Ovary (tissue), 9 donors: ENCODE measurements around the gene ADA. TPM values are rescaled to one million over a fixed set of nuclear protein-coding genes. Genes with fewer than 3 reads are reported as not detected.
"Not testable (repeated sequence)": the region's sequence is repeated elsewhere in the genome, so short reads cannot be mapped to it uniquely, and the experiment has no call there.

Source experiments
- DNase-seq, 5 donors: peaks; one replicate each; pipeline ENCODE4 v3.0.0-alpha.2; 2019 to 2020
- H3K27ac ChIP-seq, 2 donors: fragments of 200-600 bp; one replicate each; pipeline versions ENCODE4 v1.5.1 to v1.8.0; 2019 to 2022
- H3K27me3 ChIP-seq: fragments of 200-600 bp; one replicate; pipeline ENCODE4 v1.8.0; 2022
- H3K36me3 ChIP-seq: fragments of 200-600 bp; sonication (generic); one replicate; pipeline ENCODE4 v1.5.1; 2019
- H3K4me1 ChIP-seq: one replicate; pipeline ENCODE4 v1.8.1; 2013; ENCODE audit warnings: mild to moderate bottlenecking, moderate library complexity; ENCODE audit not compliant: insufficient read depth
- H3K4me3 ChIP-seq: fragments of 200-600 bp; sonication (generic); one replicate; pipeline ENCODE4 v1.5.1; 2017
- H3K9me3 ChIP-seq, 2 donors: fragments of 200-600 bp in 1 of 2; sonication (generic) in 1 of 2; one replicate each; pipeline versions ENCODE4 v1.5.1 to v1.8.1; 2013 to 2019; ENCODE audit warnings: mild to moderate bottlenecking in 1 of 2, moderate library complexity in 1 of 2
- EP300 ChIP-seq: sonication (generic); formaldehyde crosslinking; IDR thresholded peaks from one replicate; pipeline ENCODE4 v1.6.1; 2017; ENCODE audit warnings: antibody characterized with exemption
- POLR2A ChIP-seq: fragments of 450-650 bp; IDR thresholded peaks from one replicate; pipeline ENCODE4 v1.6.1; 2017; ENCODE audit warnings: antibody characterized with exemption, mild to moderate bottlenecking, moderate library complexity
- WGBS, 3 donors: extraction: QIAGEN DNeasy Blood & Tissue Kit in 1 of 3; methylation state at CpG; one replicate each; pipeline versions ENCODE4 v1.1.5 to v1.1.7; 2013 to 2017; 5-methylcytosine and 5-hydroxymethylcytosine counted together
- intact Hi-C, 4 donors: fragments of 100-400 bp; cut with DNase I; formaldehyde crosslinking; loops; one replicate each; pipeline versions ENCODE4 v1.11.0 to v1.15.1; 2022 to 2023
- polyA plus RNA-seq, 2 donors: library from polyadenylated mRNA; stranded (reverse); fragments of 200-250 nt in 1 of 2; fragments of 350-450 nt in 1 of 2; fragmentation: Illumina TruSeq in 1 of 2; extraction: RNeasy Lipid Tissue Mini Kit (QIAGEN cat#74804) in 1 of 2; gene quantifications; one replicate each; pipeline ENCODE4 v1.2.3, GENCODE V29; 2013 to 2014
- total RNA-seq, 7 donors: library from RNA; depleted of rRNA in 2 of 7; stranded (reverse); fragments of >200 nt in 2 of 7; fragmentation: NEBNext Ultra II Directional in 3 of 7; extraction: Animal tissue kit (Norgen Biotek cat#: 25700) in 3 of 7; gene quantifications; one replicate each; pipeline versions ENCODE4 v1.1.0 to v1.2.4, GENCODE V29; 2016 to 2023
- TF ChIP-seq, protein P1 (sequence below), 3 donors: fragments of 450-650 bp in 2 of 3; fragments of 200-600 bp in 1 of 3; IDR thresholded peaks; one replicate each; pipeline versions ENCODE4 v1.5.1 to v1.8.0; 2016 to 2022; ENCODE audit warnings: antibody characterized with exemption in 3 of 3, mild to moderate bottlenecking in 1 of 3
- donor health status: DM: no; HTN: no; CAD: no; lungs with moderate emphysema.
- donor health status: DM: no; HTN: no; CAD: no.
- donor health status: Bipolar disorder and iron deficiency.
- donor health status: DM: yes; HTN: yes; CAD: no.
- donor health status: DM: no; HTN: no; CAD: no.
- donor health status: DM: yes; HTN: yes; CAD: no.

ADA gene
- total and polyA plus RNA-seq, 9 donors, result 1.1 to 7.4 (median 3.2) TPM

DNA sequence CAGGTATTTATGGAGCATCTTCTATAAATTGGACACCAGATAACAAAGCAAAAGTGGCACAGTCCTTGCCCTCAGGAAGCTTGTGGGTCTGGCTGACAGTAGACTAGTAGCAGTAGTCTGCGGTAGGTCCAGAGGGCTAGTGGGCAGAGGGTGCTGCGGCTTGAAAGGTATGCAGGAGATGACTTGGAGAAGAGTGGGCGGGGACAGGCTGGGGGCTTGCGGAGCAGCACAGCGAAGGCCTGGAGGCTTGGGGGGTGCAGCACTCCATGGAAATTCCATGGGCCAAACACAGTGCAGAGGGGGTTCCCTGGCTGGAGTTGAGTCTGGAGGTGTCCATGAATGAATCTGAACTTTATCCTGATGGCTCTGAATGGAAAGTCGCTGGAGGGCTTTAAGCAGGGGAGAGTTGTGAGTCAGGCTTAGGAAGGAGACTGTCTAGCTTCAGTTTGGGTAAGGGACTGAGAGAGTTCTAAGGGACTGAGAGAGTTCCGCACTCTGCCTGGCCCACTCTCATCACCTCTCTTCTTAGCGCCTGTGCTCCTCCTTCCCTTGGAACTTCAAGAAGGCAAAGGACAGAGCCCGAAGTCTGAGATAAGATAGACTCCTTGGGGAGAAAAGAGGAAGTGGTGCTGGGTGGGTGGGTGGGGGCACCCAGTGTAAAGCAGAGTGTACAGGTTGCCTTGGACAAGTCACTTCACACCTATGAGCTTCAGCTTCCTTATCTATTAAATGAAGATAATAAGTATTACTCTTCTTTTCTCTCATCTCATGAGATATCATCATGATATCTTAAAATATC is 60.3 kb downstream of the ADA start:
- Histone ChIP-seq H3K4me3 (no peak overlapping the region), H3K9me3 (no peaks in the 10 kb centered on the region), H3K27me3 (no peaks in the 10 kb centered on the region), H3K36me3 (no peaks in the 10 kb centered on the region), H3K27ac (no peak overlapping the region), H3K4me1 (peaks cover 10% of the 10 kb centered on the region)
- DNase-seq, result no peak
- TF ChIP-seq EP300 (no peak), POLR2A (no peak)
- TF ChIP-seq, protein P1, sequence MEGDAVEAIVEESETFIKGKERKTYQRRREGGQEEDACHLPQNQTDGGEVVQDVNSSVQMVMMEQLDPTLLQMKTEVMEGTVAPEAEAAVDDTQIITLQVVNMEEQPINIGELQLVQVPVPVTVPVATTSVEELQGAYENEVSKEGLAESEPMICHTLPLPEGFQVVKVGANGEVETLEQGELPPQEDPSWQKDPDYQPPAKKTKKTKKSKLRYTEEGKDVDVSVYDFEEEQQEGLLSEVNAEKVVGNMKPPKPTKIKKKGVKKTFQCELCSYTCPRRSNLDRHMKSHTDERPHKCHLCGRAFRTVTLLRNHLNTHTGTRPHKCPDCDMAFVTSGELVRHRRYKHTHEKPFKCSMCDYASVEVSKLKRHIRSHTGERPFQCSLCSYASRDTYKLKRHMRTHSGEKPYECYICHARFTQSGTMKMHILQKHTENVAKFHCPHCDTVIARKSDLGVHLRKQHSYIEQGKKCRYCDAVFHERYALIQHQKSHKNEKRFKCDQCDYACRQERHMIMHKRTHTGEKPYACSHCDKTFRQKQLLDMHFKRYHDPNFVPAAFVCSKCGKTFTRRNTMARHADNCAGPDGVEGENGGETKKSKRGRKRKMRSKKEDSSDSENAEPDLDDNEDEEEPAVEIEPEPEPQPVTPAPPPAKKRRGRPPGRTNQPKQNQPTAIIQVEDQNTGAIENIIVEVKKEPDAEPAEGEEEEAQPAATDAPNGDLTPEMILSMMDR (IDR thresholded peaks at IDR 0.05), result no peak
- 92 to 94% (median 93%) methylated on average over 9 of the region's 9 CpGs for WGBS, 3 donors
- intact Hi-C loops, result no loop called here

DNA sequence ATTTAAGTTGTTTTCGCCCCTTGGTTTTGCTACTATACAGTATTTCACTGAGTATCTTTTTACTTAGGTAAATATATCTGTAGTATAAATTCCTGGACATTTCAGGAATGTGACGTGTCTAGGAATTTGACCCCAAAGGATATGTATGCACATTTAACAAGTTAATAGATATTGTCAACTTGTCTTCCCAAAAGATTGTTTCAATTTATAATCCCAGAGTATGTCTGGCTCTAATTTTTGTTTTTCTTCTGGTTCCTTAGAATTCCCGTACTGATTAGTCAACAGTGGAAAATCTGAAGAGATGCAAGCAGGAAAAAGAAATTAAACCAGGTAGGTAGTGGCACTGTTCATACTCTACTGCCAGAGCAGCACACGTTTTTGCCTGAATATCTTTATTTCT is 62.0 kb downstream of the ADA start:
- intact Hi-C loops, result no loop called here
- 64 to 72% (median 66%) methylated on average over 4 of the region's 4 CpGs for WGBS, 3 donors
- DNase-seq, result no peak
- Histone ChIP-seq H3K4me3 (no peak overlapping the region), H3K27ac (no peak overlapping the region), H3K9me3 (no peaks in the 10 kb centered on the region), H3K4me1 (peaks cover 16% of the 10 kb centered on the region), H3K36me3 (no peaks in the 10 kb centered on the region), H3K27me3 (no peaks in the 10 kb centered on the region)
- TF ChIP-seq EP300, result no peak
- TF ChIP-seq, protein P1 (IDR thresholded peaks at IDR 0.05), result no peak
- TF ChIP-seq POLR2A, result no peak

DNA sequence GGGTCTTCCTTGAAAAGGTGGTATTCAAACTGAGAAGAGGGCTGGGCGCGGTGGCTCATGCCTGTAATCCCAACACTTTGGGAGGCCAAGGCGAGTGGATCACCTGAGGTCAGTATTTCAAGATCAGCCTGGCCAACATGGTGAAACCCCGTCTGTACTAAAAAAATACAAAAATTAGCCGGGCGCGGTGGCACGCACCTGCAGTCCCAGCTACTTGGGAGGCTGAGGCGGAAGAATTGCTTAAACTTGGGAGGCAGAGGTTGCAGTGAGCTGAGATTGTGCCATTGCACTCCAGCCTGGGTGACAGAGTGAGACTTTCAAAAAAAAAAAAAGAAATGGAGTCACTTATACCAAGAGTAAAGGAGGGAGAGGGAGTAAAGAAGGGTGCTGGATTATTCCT is 63.2 kb downstream of the ADA start:
- WGBS, 3 donors, result 95 to 98% (median 96%) methylated on average over 9 of the region's 9 CpGs
- H3K4me3 ChIP-seq, H3K9me3 ChIP-seq, H3K27me3 ChIP-seq, H3K36me3 ChIP-seq, H3K27ac ChIP-seq, intact Hi-C loops, DNase-seq: not testable (repeated sequence)
- peaks cover 15% of the 10 kb centered on the region for H3K4me1 ChIP-seq

DNA sequence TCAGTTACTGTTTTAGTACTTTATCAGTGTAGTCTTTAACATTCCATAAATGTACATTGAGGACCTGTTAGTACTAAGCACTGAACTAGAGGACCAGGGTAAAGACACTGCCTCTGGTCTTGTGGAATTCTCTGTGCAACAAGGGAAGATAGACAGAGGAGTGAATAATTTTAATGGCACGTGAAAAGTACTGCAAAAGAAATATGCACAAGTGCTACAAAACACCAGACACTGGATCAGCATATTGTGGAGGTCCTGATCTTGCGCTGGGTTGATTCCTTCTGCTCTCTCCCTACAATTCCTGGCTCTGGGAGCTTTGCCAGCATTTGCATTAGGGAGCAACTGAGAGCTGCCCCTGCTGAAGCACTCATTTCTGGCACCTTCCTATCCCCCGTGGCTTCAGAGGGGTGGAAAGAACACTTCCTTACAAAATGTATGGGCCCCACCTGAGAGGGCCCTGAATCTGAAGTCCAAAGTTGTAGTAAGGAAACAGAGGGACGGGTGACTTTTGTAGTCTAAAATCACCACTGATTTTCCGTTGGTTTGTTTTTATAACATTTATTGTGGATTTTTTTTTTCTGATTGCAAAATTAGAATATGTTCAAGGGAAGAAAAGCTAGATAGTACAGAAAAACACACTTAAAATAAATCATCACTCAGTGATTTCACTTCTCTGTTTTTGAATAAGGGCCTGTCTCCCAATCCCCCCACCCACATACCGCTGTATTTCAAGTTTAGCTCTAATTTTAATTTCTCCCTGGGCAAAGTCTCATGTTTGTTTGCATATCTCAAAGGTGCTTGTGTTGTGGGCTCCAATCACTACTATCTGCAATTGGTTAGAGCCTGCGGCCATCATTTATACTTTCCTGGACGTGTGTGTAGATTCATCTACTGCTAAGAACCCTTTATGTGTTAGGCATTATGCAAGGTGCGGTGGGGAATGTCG is 64.2 kb downstream of the ADA start:
- Histone ChIP-seq H3K9me3 (no peaks in the 10 kb centered on the region), H3K4me1 (peaks cover 16% of the 10 kb centered on the region), H3K36me3 (no peaks in the 10 kb centered on the region), H3K27me3 (no peaks in the 10 kb centered on the region), H3K4me3 (no peak overlapping the region), H3K27ac (no peak overlapping the region)
- 59 to 63% (median 60%) methylated on average over 10 of the region's 10 CpGs for WGBS, 3 donors
- intact Hi-C loops, result no loop called here
- no peak for TF ChIP-seq EP300
- TF ChIP-seq, protein P1 (IDR thresholded peaks at IDR 0.05), result no peak
- no peak for TF ChIP-seq POLR2A
- DNase-seq, result no peak
